ENCODE data around the gene HNRNPA1L2. TPM values are rescaled to one million over a fixed set of nuclear protein-coding genes. Genes with fewer than 3 reads are reported as not detected.
"Not testable (repeated sequence)": the region's sequence is repeated elsewhere in the genome, so short reads cannot be mapped to it uniquely, and the experiment has no call there.

HNRNPA1L2 gene
- total and polyA plus RNA-seq, 10 donors = 6.7 to 23.2 (median 10.2) TPM

GRCh38 chr13:52617070-52618060 lies 24.9 kb upstream of the HNRNPA1L2 start:
- no peaks in the 10 kb centered on the region for H3K9me3 ChIP-seq
- WGBS, 5 donors = 0 to 1% (median 0%) methylated on average over 50 to 51 of the region's 51 CpGs
- intact Hi-C loops (cut with DNase I; ENCODE audit: low total_unique reads) = no loop called here
- H3K27ac ChIP-seq = peak overlapping the region; percentile 74 to 89 (median 82)
- TF ChIP-seq CTCF (IDR thresholded peaks at IDR 0.05 in 8 of 11, conservative IDR thresholded peaks at IDR 0.05 in 3 of 11) (no peak), POLR2A (IDR thresholded peaks at IDR 0.05) (no peak), POLR2AphosphoS5 (IDR thresholded peaks at IDR 0.05) (peak; percentile 78 to 79 (median 78))
- H3K4me3 ChIP-seq = peak overlapping the region; percentile 59 to 94 (median 69)
- peaks cover 3 to 61% (median 33%) of the 10 kb centered on the region in 6 donors for H3K4me1 ChIP-seq
- H3K27me3 ChIP-seq (replicated peaks in 1 of 7) = no peaks in the 10 kb centered on the region
- H3K36me3 ChIP-seq = peaks cover 0 to 15% (median 1%) of the 10 kb centered on the region in 6 donors
- DNase-seq = peak; percentile 94

GRCh38 chr13:52631083-52631690 lies 11.0 kb upstream of the HNRNPA1L2 start:
- 50 to 59% (median 56%) methylated on average over 7 of the region's 7 CpGs for WGBS, 5 donors
- Histone ChIP-seq H3K27ac (peak overlapping the region in 2 of 8 donors; percentile 23 to 30), H3K36me3 (peaks cover 0 to 89% (median 32%) of the 10 kb centered on the region in 6 donors), H3K4me3 (peak overlapping the region in 1 of 8 donors; percentile 13)
- intact Hi-C loops (cut with DNase I; ENCODE audit: low total_unique reads); H3K4me1 ChIP-seq; H3K9me3 ChIP-seq; DNase-seq; H3K27me3 ChIP-seq (replicated peaks in 1 of 7): not testable (repeated sequence)

- no peak overlapping the region for H3K4me3 ChIP-seq
- no peaks in the 10 kb centered on the region for H3K27me3 ChIP-seq (replicated peaks in 1 of 7)
- no peak overlapping the region for H3K27ac ChIP-seq
- H3K4me1 ChIP-seq = no peaks in the 10 kb centered on the region
- intact Hi-C loops (cut with DNase I; ENCODE audit: low total_unique reads) = no loop called here
- TF ChIP-seq CTCF (IDR thresholded peaks at IDR 0.05 in 8 of 11, conservative IDR thresholded peaks at IDR 0.05 in 3 of 11) (no peak), POLR2A (IDR thresholded peaks at IDR 0.05) (no peak), POLR2AphosphoS5 (IDR thresholded peaks at IDR 0.05) (no peak)
- WGBS, 5 donors = 70 to 81% (median 71%) methylated on average over 5 of the region's 5 CpGs
- DNase-seq = no peak
- H3K36me3 ChIP-seq = peaks cover 0 to 84% (median 29%) of the 10 kb centered on the region in 6 donors
- H3K9me3 ChIP-seq = no peaks in the 10 kb centered on the region
Measured at GRCh38 chr13:52638666-52639328, 3.4 kb upstream of the HNRNPA1L2 start.

GRCh38 chr13:52644108-52644507 lies 1.9 kb downstream of the HNRNPA1L2 start:
- H3K27me3 ChIP-seq (replicated peaks in 1 of 7) = no peaks in the 10 kb centered on the region
- no peaks in the 10 kb centered on the region for H3K9me3 ChIP-seq
- DNase-seq = no peak
- no peak overlapping the region for H3K4me3 ChIP-seq
- WGBS, 5 donors = 71 to 95% (median 90%) methylated on average over 3 of the region's 3 CpGs
- H3K27ac ChIP-seq = no peak overlapping the region
- TF ChIP-seq POLR2AphosphoS5 (IDR thresholded peaks at IDR 0.05) = no peak
- no peak for TF ChIP-seq POLR2A (IDR thresholded peaks at IDR 0.05)
- no peak for TF ChIP-seq CTCF (IDR thresholded peaks at IDR 0.05 in 8 of 11, conservative IDR thresholded peaks at IDR 0.05 in 3 of 11)
- no peaks in the 10 kb centered on the region for H3K4me1 ChIP-seq
- H3K36me3 ChIP-seq = peaks cover 0 to 58% (median 12%) of the 10 kb centered on the region in 6 donors
- intact Hi-C loops (cut with DNase I; ENCODE audit: low total_unique reads) = no loop called here

All from spleen (tissue), 11 donors.